ENCODE results near the gene ACAN.

- TF ChIP-seq CTCF (IDR thresholded peaks at IDR 0.05; ENCODE audit: low read depth, low read length): no peak
- TF ChIP-seq POLR2A (IDR thresholded peaks at IDR 0.05; ENCODE audit: extremely low read depth, insufficient read length): no peak
Measured at GRCh38 chr15:88881775-88882174, 78.5 kb downstream of the ACAN start.
